Measurements from ENCODE around the gene PHLDB3. TPM values are rescaled to one million over a fixed set of nuclear protein-coding genes. Genes with fewer than 3 reads are reported as not detected.

The PHLDB3 gene
- total RNA-seq, 4 donors from 2014 or later: 10.2 to 28.7 (median 16.5) TPM

GRCh38 chr19:43450545-43450997 is 54.0 kb downstream of the PHLDB3 start:
- Histone ChIP-seq H3K27me3 (no peaks in the 10 kb centered on the region), H3K27ac (no peak overlapping the region), H3K36me3 (no peaks in the 10 kb centered on the region), H3K9me3 (no peaks in the 10 kb centered on the region), H3K4me3 (no peak overlapping the region), H3K4me1 (peaks cover 0 to 11% (median 6%) of the 10 kb centered on the region in 4 donors)
- intact Hi-C loops (cut with DNase I; ENCODE audit: low total_unique reads) (no loop called here), in situ Hi-C loops (cut with MboI; ENCODE audit: low pct_ligation_motif_present in 1 of 4, low pct_unique_long_range_greater_than_20kb in 1 of 4, low sequenced_read_pairs in 3 of 4) (no loop called here)
- WGBS, 2 donors (ENCODE audit: low coverage in 1 of 2): 43 to 46% methylated on average over 2 of the region's 2 CpGs
- no peak for DNase-seq
- TF ChIP-seq POLR2A (IDR thresholded peaks at IDR 0.05) (no peak), EP300 (IDR thresholded peaks at IDR 0.05; ENCODE audit: low read depth) (no peak), CTCF (IDR thresholded peaks at IDR 0.05) (no peak), POLR2AphosphoS5 (IDR thresholded peaks at IDR 0.05) (no peak)

GRCh38 chr19:43447655-43448054 is 56.9 kb downstream of the PHLDB3 start:
- DNase-seq: no peak
- 93 to 94% methylated on average over 8 to 9 of the region's 9 CpGs for WGBS, 2 donors (ENCODE audit: low coverage in 1 of 2)
- no peak for TF ChIP-seq POLR2AphosphoS5 (IDR thresholded peaks at IDR 0.05)
- no peak for TF ChIP-seq POLR2A (IDR thresholded peaks at IDR 0.05)
- no peak for TF ChIP-seq CTCF (IDR thresholded peaks at IDR 0.05)
- TF ChIP-seq EP300 (IDR thresholded peaks at IDR 0.05; ENCODE audit: low read depth): no peak
- H3K27ac ChIP-seq: no peak overlapping the region
- H3K9me3 ChIP-seq: no peaks in the 10 kb centered on the region
- no peaks in the 10 kb centered on the region for H3K4me1 ChIP-seq
- intact Hi-C loops (cut with DNase I; ENCODE audit: low total_unique reads): loop anchor here (1.0 kb wide), 1 partner anchor 72 kb away; no protein-coding TSS in a partner anchor
- H3K36me3 ChIP-seq: no peaks in the 10 kb centered on the region
- no peaks in the 10 kb centered on the region for H3K27me3 ChIP-seq
- in situ Hi-C loops (cut with MboI; ENCODE audit: low pct_ligation_motif_present in 1 of 4, low pct_unique_long_range_greater_than_20kb in 1 of 4, low sequenced_read_pairs in 3 of 4): loop anchor here (5.0 to 25.0 kb wide), 3 partner anchors 67 to 365 kb away; partner anchors contain the start of gene LYPD5 (in 1 of the 4)
- no peak overlapping the region for H3K4me3 ChIP-seq

- Histone ChIP-seq H3K9me3 (no peaks in the 10 kb centered on the region), H3K4me3 (no peak overlapping the region), H3K27me3 (no peaks in the 10 kb centered on the region), H3K27ac (no peak overlapping the region), H3K36me3 (no peaks in the 10 kb centered on the region), H3K4me1 (no peaks in the 10 kb centered on the region)
- TF ChIP-seq CTCF (IDR thresholded peaks at IDR 0.05) (peak; percentile 94 to 96 (median 95)), EP300 (IDR thresholded peaks at IDR 0.05; ENCODE audit: low read depth) (no peak)
- 29% methylated on average over 14 of the region's 14 CpGs; no CpG with 5 or more reads in 1 of the 2 donors for WGBS, 2 donors (ENCODE audit: low coverage in 1 of 2)
- intact Hi-C loops (cut with DNase I; ENCODE audit: low total_unique reads): no loop called here
- in situ Hi-C loops (cut with MboI; ENCODE audit: low pct_ligation_motif_present in 1 of 4, low pct_unique_long_range_greater_than_20kb in 1 of 4, low sequenced_read_pairs in 3 of 4): loop anchor here (5.0 to 25.0 kb wide), 3 partner anchors 68 to 365 kb away; partner anchors contain the start of gene LYPD5 (in 1 of the 4)
- peak; percentile 81 for DNase-seq
Observed at GRCh38 chr19:43446746-43447489, 57.6 kb downstream of the PHLDB3 start.

- H3K27ac ChIP-seq: no peak overlapping the region
- 92% methylated on average over 2 of the region's 2 CpGs; no CpG with 5 or more reads in 1 of the 2 donors for WGBS, 2 donors (ENCODE audit: low coverage in 1 of 2)
- H3K36me3 ChIP-seq: no peaks in the 10 kb centered on the region
- TF ChIP-seq EP300 (IDR thresholded peaks at IDR 0.05; ENCODE audit: low read depth): no peak
- no peak for TF ChIP-seq POLR2A (IDR thresholded peaks at IDR 0.05)
- no peak for TF ChIP-seq POLR2AphosphoS5 (IDR thresholded peaks at IDR 0.05)
- no peaks in the 10 kb centered on the region for H3K9me3 ChIP-seq
- in situ Hi-C loops (cut with MboI; ENCODE audit: low pct_ligation_motif_present in 1 of 4, low pct_unique_long_range_greater_than_20kb in 1 of 4, low sequenced_read_pairs in 3 of 4) (loop anchor here (5.0 to 25.0 kb wide), 3 partner anchors 69 to 367 kb away; partner anchors contain the start of gene LYPD5 (in 1 of the 4)), intact Hi-C loops (cut with DNase I; ENCODE audit: low total_unique reads) (no loop called here)
- H3K27me3 ChIP-seq: no peaks in the 10 kb centered on the region
- no peak overlapping the region for H3K4me3 ChIP-seq
- no peaks in the 10 kb centered on the region for H3K4me1 ChIP-seq
- DNase-seq: no peak
Observed at GRCh38 chr19:43445426-43445825, 59.1 kb downstream of the PHLDB3 start.
